Fibroblast of lung (primary cell): Measurements from ENCODE around the gene CDKN2A.
A peak's percentile ranks its signal among the peaks of the same experiment; 100 is the strongest.

Source experiments
- CTCF ChIP-seq, 2 donors: IDR thresholded peaks in 1 of 2; conservative IDR thresholded peaks in 1 of 2; 1 replicate in 1 of 2; 2 replicates in 1 of 2; pipeline ENCODE4 v1.5.1; 2011 to 2012; ENCODE audit warnings: low read length in 2 of 2, control low read depth in 1 of 2, inconsistent platforms in 1 of 2, low read depth in 1 of 2, mild to moderate bottlenecking in 1 of 2
- EZH2 ChIP-seq: IDR thresholded peaks from 2 replicates; pipeline ENCODE4 v1.5.1; 2012; ENCODE audit warnings: low read length, control low read depth, mild to moderate bottlenecking; ENCODE audit errors: missing control alignments

GRCh38 chr9:21969011-21969940 lies 24.9 kb downstream of the CDKN2A start:
- TF ChIP-seq CTCF (conservative IDR thresholded peaks at IDR 0.05 in 1 of 2, IDR thresholded peaks at IDR 0.05 in 1 of 2; ENCODE audit: low read depth in 1 of 2, low read length in 2 of 2) (no peak), EZH2 (peak; percentile 77)
